Lower leg skin (tissue), 3 donors: ENCODE results near the gene TPRX1.

ENCODE experiments used
- CTCF ChIP-seq, 3 donors: fragments of 450-650 bp; IDR thresholded peaks; one replicate each; pipeline ENCODE4 v1.5.1; 2016; ENCODE audit warnings: antibody characterized with exemption in 3 of 3, mild to moderate bottlenecking in 3 of 3, moderate library complexity in 2 of 3
- POLR2A ChIP-seq, 2 donors: fragments of 450-650 bp; IDR thresholded peaks; one replicate each; pipeline ENCODE4 v1.6.1; 2016 to 2017; ENCODE audit warnings: antibody characterized with exemption in 2 of 2, mild to moderate bottlenecking in 1 of 2, moderate library complexity in 1 of 2

- TF ChIP-seq CTCF (IDR thresholded peaks at IDR 0.05): no peak
- TF ChIP-seq POLR2A (IDR thresholded peaks at IDR 0.05): no peak
These were observed 43.7 kb downstream of the TPRX1 start for GRCh38 chr19:47760632-47760999.
